GM18858 (cell line): ENCODE data around the gene PDZD2.
"Not testable (repeated sequence)": the region's sequence is repeated elsewhere in the genome, so short reads cannot be mapped to it uniquely, and the experiment has no call there.

Experiments used
- ATAC-seq: cut with Tn5 transposase; IDR thresholded peaks from one replicate; pipeline ENCODE4 v1.9.1; 2021; ENCODE audit not compliant: unreplicated experiment

The PDZD2 gene

DNA sequence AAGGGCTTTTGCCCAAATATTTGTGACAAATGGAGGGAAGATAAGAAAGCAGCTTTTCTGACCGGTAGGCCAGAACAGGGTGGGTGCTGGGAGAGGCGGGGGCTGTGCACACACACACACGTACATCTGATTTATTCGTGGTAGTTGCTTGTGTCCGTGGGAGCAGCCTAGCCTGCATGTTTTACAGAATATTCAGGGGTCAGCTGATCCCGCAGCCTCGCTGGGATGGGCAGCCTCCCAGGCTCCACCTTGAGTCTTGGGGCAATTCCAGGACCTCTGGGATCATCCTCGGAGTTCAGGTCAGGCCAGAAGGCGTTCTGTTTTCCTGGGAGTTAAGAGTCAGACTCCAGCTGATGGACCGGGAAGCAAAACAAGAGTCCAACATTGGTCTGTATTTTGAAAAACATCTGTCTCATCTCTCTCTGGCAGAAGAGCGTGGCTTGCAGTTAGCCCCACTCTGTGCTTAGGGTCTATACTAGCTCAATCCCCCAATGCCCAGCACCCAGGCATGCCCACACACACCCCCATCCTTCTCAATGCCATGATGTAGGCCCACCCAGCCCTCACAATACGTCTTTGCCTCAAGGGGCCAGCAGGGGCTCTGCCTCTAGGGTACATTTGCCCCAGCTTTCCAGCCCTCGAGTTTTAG lies 324.6 kb downstream of the PDZD2 start:
- ATAC-seq, result no peak

- no peak for ATAC-seq
Measured at GRCh38 chr5:31964007-31964360, 325.1 kb downstream of the PDZD2 start.

DNA sequence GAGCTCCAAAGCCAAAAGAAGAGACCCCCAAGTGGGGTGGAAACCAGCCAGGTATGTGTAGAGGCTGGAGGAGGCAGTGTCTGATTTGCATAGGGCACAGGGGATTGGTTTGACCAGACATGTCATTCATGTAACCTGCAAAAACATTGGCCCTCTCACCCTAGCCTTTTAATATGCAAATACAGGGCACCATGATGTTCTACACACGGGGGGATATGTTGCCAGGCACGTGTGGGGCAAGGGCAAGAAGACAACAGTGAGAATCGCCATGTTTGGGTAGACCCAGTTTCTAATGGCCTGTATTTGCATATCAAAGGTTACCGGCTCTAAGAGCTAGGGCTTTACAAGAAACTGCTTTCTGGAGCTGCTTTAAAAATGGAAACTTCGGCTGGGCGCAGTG lies 326.3 kb downstream of the PDZD2 start:
- no peak for ATAC-seq

- no peak for ATAC-seq
Measured at GRCh38 chr5:31966936-31967335, 328.0 kb downstream of the PDZD2 start.

DNA sequence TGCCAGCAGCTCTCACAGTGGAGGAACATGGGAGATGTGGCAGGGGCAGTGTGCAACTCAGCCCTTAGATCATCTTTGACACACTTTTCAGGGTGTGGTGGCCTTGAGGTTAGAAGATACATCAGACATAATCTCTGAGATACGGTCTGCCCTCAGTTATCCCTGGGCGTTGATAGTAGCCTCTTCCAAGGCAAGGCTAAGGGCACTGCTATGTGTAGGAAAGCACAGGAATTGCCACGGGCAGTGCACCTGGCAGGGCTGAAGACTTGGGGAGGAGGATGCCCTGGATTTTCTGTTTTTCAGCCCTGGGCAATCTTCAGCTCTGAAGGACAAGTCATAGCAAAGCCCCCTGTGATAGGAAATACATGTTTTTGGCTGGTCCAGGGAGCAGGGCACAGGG lies 328.5 kb downstream of the PDZD2 start:
- no peak for ATAC-seq

GRCh38 chr5:31972558-31972957 lies 333.6 kb downstream of the PDZD2 start:
- ATAC-seq, result no peak

DNA sequence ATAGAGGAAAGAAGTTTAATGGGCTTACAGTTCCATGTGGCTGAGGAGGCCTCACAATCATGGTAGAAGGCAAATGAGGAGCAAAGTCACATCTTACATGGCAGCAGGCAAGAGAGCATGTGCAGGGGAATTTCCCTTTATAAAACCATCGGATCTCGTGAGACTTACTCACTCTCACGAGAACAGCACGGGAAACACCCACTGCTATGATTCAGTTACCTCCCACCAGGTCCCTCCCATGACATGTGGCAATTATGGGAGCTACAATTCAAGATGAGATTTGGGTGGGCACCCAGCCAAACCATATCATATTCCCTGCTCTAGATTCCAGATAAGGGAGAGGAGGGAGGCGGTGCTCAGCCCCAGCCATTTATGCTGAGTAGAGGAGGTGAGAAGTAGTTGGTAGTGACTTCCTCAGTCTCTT lies 336.3 kb downstream of the PDZD2 start:
- ATAC-seq, result not testable (repeated sequence)

DNA sequence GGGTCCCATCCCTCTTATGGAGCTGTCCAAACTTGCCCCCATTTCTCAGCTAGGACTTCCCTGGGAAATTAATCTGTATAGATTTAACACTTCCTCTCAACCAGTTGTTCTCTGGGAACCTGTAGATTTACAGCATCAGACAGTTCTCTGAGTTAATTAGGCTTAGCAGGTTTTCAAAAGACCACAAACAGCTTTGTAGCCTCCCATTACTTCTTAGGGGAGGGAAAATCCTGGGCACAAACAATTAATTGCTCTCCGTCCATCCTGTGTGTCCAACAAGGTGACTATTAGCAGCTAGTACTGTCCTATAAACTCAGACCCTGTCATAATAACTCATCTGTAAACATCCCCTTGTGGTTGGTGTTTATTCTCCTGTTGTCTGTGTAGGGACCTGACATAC lies 337.2 kb downstream of the PDZD2 start:
- ATAC-seq, result no peak

- ATAC-seq, result no peak
Measured at GRCh38 chr5:31981361-31981945, 342.5 kb downstream of the PDZD2 start.

GRCh38 chr5:31982027-31982426 lies 343.1 kb downstream of the PDZD2 start:
- no peak for ATAC-seq

DNA sequence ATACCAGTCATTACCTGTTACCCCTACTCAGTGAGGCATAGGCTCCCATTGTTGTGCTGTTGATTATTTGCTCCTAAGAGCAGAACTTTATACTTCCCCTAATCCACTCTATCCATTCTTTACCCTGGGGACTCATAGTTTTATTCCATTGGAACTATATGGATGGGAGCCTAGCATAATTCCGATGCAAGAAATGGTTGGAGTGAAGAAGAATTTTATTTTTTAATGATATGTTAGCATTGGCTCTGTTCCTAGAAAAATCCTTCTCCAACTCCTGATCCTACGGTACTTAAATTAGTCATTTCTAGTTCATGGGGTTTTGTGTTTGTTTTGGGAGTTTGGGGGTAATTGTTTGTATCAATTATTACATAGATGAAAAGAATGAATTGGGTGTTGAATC lies 343.7 kb downstream of the PDZD2 start:
- ATAC-seq, result no peak

DNA sequence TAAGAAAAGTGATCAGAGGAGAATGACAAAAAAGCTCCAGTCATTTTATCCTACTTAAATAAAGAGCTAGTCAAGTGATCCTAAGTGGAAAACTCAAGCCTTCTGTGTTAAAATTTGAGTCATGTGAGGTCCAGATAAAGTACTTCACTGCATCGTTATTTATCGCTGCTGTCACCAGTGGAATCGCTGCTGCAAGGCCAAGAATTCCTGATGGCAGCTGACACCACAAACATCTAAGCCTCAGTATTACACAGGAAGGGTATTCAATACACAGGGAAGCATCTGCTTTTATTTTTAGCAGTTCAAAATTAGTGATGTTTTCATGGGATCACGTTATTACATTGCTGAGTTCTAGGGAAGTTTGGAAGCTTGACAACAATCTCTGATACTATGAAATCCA lies 344.9 kb downstream of the PDZD2 start:
- no peak for ATAC-seq

- ATAC-seq, result no peak
Measured at GRCh38 chr5:31984691-31985090, 345.8 kb downstream of the PDZD2 start.

GRCh38 chr5:31986101-31986500 lies 347.2 kb downstream of the PDZD2 start:
- ATAC-seq, result no peak

DNA sequence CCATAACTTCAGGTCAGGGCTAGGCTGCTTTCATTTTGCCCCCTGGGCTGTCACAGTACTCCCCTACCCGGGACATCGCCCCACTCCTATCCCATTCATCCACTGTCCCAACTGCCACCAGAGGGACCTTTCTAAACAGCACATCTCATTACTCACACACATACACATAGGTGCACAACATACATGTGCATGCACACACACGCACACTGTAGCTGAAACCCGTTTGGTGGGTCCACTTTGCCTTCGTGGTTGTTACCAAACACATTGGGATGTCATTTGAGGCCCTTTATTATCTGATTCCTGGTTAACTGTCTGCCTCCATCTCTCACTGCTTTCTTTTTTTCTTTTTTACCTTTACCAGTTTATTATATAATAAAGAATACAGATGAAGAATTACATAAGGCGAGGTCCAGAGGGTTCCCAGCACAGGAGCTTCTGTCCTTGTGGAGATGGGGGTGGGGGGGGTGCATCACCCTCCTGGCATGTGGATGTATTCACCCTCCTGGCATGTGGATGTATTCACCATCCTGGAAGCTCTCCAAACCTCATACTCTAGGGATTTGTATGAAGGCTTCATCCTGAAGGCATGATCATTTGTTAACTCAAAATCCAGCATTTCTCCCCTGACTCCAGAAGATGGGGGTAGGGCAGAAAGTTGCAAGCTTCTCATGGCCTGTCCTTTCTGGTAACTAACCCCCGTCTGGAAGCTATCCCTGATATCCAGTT lies 349.2 kb downstream of the PDZD2 start:
- ATAC-seq, result no peak

DNA sequence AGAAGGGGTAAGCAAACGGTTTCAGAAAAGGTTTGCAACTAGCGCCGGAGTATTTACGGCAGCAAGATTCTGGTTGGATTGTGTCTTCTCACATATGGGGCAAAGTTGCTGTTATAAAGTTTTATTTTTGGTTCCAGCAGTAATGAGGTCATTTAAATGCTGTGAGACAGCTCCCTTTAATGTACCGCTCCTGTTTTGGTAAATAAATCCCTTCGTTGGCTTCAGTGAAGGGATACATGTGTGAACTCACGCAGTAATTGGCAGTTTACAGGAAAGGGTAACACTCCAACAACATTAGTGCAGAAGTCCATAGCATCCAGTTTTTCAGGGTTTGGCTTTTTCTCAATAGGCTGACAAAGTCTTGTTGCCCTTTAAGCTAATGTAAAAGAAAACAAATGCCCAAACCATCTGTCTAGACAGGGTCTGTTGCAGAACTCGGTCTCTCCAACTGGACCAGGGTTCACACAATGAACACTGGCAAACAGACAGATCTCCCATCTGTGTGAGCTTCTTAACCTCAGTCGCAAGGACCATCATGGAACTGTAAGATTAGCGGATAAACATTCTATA lies 351.2 kb downstream of the PDZD2 start:
- no peak for ATAC-seq

DNA sequence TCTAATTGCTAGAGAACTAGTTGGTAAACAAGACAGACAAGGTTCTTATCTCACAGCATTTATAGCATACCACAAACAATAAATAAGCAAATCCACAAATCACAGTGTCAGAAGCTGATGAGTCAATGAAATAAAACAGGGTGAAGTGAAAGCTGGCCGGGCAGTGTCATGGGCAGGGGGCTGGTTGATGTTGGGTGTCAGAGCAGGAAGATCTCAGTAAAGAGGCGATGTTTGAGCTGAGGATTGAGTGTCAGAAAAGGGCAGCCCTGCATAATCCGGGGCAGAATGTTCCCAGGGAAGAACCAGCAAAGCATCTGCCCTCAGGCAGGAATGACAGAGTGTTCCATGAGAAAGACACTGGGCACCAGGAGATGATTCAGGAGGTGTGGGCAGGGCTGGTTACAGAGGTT lies 351.8 kb downstream of the PDZD2 start:
- no peak for ATAC-seq

- no peak for ATAC-seq
Measured at GRCh38 chr5:31992377-31992776, 353.4 kb downstream of the PDZD2 start.

GRCh38 chr5:31993165-31993961 lies 354.4 kb downstream of the PDZD2 start:
- no peak for ATAC-seq

DNA sequence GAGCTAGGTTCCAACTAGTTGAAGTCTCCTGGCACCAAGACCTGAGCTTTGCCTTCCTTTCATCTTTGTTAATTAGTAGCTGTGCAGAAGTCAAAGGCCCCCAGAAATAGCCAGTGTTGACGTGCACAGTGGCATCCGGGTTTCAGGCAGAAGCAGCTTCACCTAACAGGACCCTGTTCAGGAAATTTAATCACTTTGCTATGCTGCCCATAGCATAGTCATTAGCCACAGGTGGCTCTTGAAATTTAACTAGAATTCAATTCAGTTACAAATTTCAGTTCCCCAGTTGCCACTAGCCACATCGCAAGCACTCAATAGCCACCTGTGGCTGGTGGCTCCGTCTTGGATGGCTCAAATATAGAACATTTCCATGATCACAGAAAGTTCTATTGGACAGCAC lies 356.1 kb downstream of the PDZD2 start:
- ATAC-seq, result peak; percentile 71

DNA sequence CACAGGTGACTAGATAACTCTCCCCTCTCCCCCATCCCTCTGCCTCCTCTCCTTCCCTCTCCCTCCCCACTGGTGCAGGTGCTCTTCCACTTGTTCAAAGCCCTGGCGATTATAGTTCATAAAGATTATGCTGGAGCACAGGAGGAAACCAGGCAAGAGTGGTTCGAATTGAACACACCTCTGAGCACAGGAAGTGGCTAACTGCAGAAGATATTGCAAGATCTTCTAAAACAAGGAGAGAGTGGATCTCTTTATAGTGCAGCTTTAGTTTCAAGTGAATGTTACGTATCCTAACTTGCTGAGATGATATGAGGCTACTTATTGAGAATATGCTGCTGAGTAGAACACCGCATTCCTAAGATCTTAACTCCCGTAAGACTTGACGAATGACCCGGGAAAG lies 356.8 kb downstream of the PDZD2 start:
- no peak for ATAC-seq
